H1 (cell line): Measurements from ENCODE around the gene GATAD2B. TPM values are rescaled to one million over a fixed set of nuclear protein-coding genes. Genes with fewer than 3 reads are reported as not detected.

Experiments used
- CTCF ChIA-PET: fragments of 300-600 bp; sonication (Branson Sonifier 250); formaldehyde crosslinking; loops from one replicate; lab custom pipeline; 2021; ENCODE audit not compliant: partially characterized antibody; lab: Charles Lee
- POLR2A ChIA-PET: fragments of 300-600 bp; sonication (Branson Sonifier 250); formaldehyde crosslinking; loops from one replicate; lab custom pipeline; 2021; ENCODE audit warnings: inconsistent platforms; ENCODE audit not compliant: partially characterized antibody; lab: Charles Lee
- DNase-seq, 2 experiments: peaks; one replicate each; pipeline versions ENCODE4 v3.0.0 to v3.0.0-alpha.2; 2010 to 2022; ENCODE audit warnings: low spot score in 2 of 2, low read depth in 1 of 2, mixed read lengths in 1 of 2
- FAIRE-seq: peaks from 2 replicates; lab custom pipeline; 2011; peaks lifted over from hg19 to GRCh38; lab: Jason Lieb, UNC
- H2AFZ ChIP-seq: 2 replicates; pipeline ENCODE4 v1.8.1; 2012; ENCODE audit warnings: low read length, inconsistent platforms
- H2AK5ac ChIP-seq: 2 replicates; pipeline ENCODE4 v1.6.1; 2013; ENCODE audit warnings: low read depth, low read length
- H2BK120ac ChIP-seq: replicated peaks from 2 replicates; pipeline ENCODE3; 2013; ENCODE audit warnings: low read depth, low read length, inconsistent platforms
- H2BK12ac ChIP-seq: 2 replicates; pipeline ENCODE4 v1.6.1; 2013; ENCODE audit warnings: low read depth, low read length
- H2BK15ac ChIP-seq: 2 replicates; pipeline ENCODE4 v1.6.1; 2013; ENCODE audit warnings: low read length
- H2BK20ac ChIP-seq: 2 replicates; pipeline ENCODE4 v1.6.1; 2013; ENCODE audit warnings: low read length
- H2BK5ac ChIP-seq: 2 replicates; pipeline ENCODE4 v1.6.1; 2013; ENCODE audit warnings: low read depth, low read length
- H3K14ac ChIP-seq: 2 replicates; pipeline ENCODE4 v1.6.1; 2013; ENCODE audit warnings: inconsistent platforms; ENCODE audit not compliant: insufficient read length
- H3K18ac ChIP-seq: 2 replicates; pipeline ENCODE4 v1.6.1; 2013; ENCODE audit warnings: low read length; ENCODE audit errors: extremely low read depth
- H3K23ac ChIP-seq: 2 replicates; pipeline ENCODE4 v1.6.1; 2013; ENCODE audit warnings: inconsistent platforms; ENCODE audit not compliant: insufficient read length
- H3K23me2 ChIP-seq: 2 replicates; pipeline ENCODE4 v1.6.1; 2013; ENCODE audit warnings: low read depth, low read length
- H3K27ac ChIP-seq: 2 replicates; pipeline ENCODE4 v1.6.1; 2011; ENCODE audit warnings: low read depth, low read length, inconsistent platforms
- H3K27me3 ChIP-seq, 4 experiments: replicated peaks in 1 of 4; 1 replicate in 1 of 4; 2 replicates in 3 of 4; pipeline versions ENCODE4 v1.6.1 to v1.8.1; 2011 to 2013; ENCODE audit warnings: low read length in 3 of 4, mild to moderate bottlenecking in 3 of 4, inconsistent platforms in 2 of 4, mixed read lengths in 2 of 4, moderate library complexity in 1 of 4; ENCODE audit not compliant: control insufficient read depth in 3 of 4, insufficient read depth in 3 of 4; ENCODE audit errors: extremely low read depth in 1 of 4
- H3K36me3 ChIP-seq, 4 experiments: 2 replicates each; pipeline versions ENCODE4 v1.6.1 to v1.8.1; 2011 to 2013; ENCODE audit warnings: mild to moderate bottlenecking in 4 of 4, low read length in 3 of 4, moderate library complexity in 2 of 4, control low read depth in 1 of 4, inconsistent platforms in 1 of 4; ENCODE audit not compliant: insufficient read depth in 4 of 4, control insufficient read depth in 2 of 4
- H3K4ac ChIP-seq: replicated peaks from 2 replicates; pipeline ENCODE3; 2013; ENCODE audit warnings: low read length, low read depth, mixed read lengths, inconsistent platforms; ENCODE audit not compliant: insufficient read length
- H3K4me1 ChIP-seq, 4 experiments: replicated peaks in 1 of 4; 1 replicate in 1 of 4; 2 replicates in 3 of 4; pipeline versions ENCODE4 v1.6.1 to v1.8.1; 2011 to 2013; ENCODE audit warnings: low read length in 3 of 4, inconsistent platforms in 2 of 4, mixed read lengths in 1 of 4; ENCODE audit not compliant: insufficient read depth in 4 of 4, control insufficient read depth in 3 of 4
- H3K4me2 ChIP-seq, 2 experiments: 2 replicates each; pipeline versions ENCODE4 v1.6.1 to v1.8.1; 2011 to 2013; ENCODE audit warnings: low read depth in 2 of 2, low read length in 2 of 2, control low read depth in 1 of 2, inconsistent platforms in 1 of 2, mild to moderate bottlenecking in 1 of 2; ENCODE audit not compliant: insufficient read depth in 1 of 2
- H3K4me3 ChIP-seq, 4 experiments: fragments of 200-600, 300-600 bp in 1 of 4; sonication (generic), shearing (Covaris generic), sonication (Bioruptor Twin) in 1 of 4; 2 replicates each; pipeline versions ENCODE4 v1.5.1 to v1.8.1; 2011 to 2016; ENCODE audit warnings: low read length in 4 of 4, low read depth in 3 of 4, control low read depth in 2 of 4, inconsistent platforms in 2 of 4, mild to moderate bottlenecking in 2 of 4, mixed read lengths in 1 of 4, moderate library complexity in 1 of 4; ENCODE audit not compliant: insufficient read depth in 2 of 4; ENCODE audit errors: extremely low read depth in 1 of 4
- H3K56ac ChIP-seq: replicated peaks from 2 replicates; pipeline ENCODE3; 2013; ENCODE audit warnings: low read depth, mild to moderate bottlenecking, mixed read lengths, low read length, inconsistent platforms; ENCODE audit not compliant: insufficient read length
- H3K79me1 ChIP-seq: 2 replicates; pipeline ENCODE4 v1.6.1; 2013; ENCODE audit warnings: low read depth, low read length, control low read depth
- H3K79me2 ChIP-seq, 2 experiments: 2 replicates each; pipeline versions ENCODE4 v1.6.1 to v1.8.1; 2012 to 2013; ENCODE audit warnings: low read length in 2 of 2, mild to moderate bottlenecking in 2 of 2, inconsistent platforms in 1 of 2; ENCODE audit not compliant: insufficient read depth in 2 of 2, control insufficient read depth in 1 of 2
- H3K9ac ChIP-seq, 4 experiments: replicated peaks in 1 of 4; 1 replicate in 1 of 4; 2 replicates in 3 of 4; pipeline versions ENCODE4 v1.6.1 to v1.8.1; 2011 to 2013; ENCODE audit warnings: low read depth in 3 of 4, low read length in 3 of 4, control low read depth in 2 of 4, mild to moderate bottlenecking in 2 of 4, moderate library complexity in 2 of 4, inconsistent platforms in 1 of 4; ENCODE audit errors: extremely low read depth in 1 of 4
- H3K9me3 ChIP-seq, 2 experiments: 2 replicates each; pipeline versions ENCODE4 v1.6.1 to v1.8.1; 2012 to 2013; ENCODE audit warnings: mild to moderate bottlenecking in 2 of 2, moderate library complexity in 2 of 2, control low read depth in 1 of 2, inconsistent platforms in 1 of 2, low read depth in 1 of 2, low read length in 1 of 2, mixed read lengths in 1 of 2; ENCODE audit not compliant: insufficient read depth in 2 of 2
- H4K20me1 ChIP-seq, 2 experiments: replicated peaks in 1 of 2; 2 replicates each; pipeline versions ENCODE3 to v1.8.1; 2011 to 2013; ENCODE audit warnings: inconsistent platforms in 2 of 2, low read length in 2 of 2, mild to moderate bottlenecking in 1 of 2; ENCODE audit not compliant: insufficient read depth in 2 of 2, control insufficient read depth in 1 of 2
- H4K5ac ChIP-seq: 2 replicates; pipeline ENCODE4 v1.6.1; 2013; ENCODE audit warnings: low read length, low read depth, mixed read lengths, inconsistent platforms; ENCODE audit not compliant: insufficient read length
- H4K8ac ChIP-seq: 2 replicates; pipeline ENCODE4 v1.8.0; 2013; ENCODE audit warnings: mild to moderate bottlenecking, moderate library complexity, low read length, inconsistent platforms; ENCODE audit not compliant: insufficient read depth; ENCODE audit errors: extremely low read depth
- H4K91ac ChIP-seq: replicated peaks from 2 replicates; pipeline ENCODE3; 2013; ENCODE audit warnings: low read length, mixed read lengths, inconsistent platforms; ENCODE audit not compliant: insufficient read length
- BACH1 ChIP-seq: IDR thresholded peaks from 2 replicates; pipeline ENCODE4 v1.6.1; 2012; ENCODE audit warnings: low read length, improper control_type of control experiment
- CHD1 ChIP-seq: IDR thresholded peaks from 2 replicates; pipeline ENCODE4 v1.6.1; 2012; ENCODE audit warnings: low read depth, low read length, improper control_type of control experiment
- GABPA ChIP-seq: IDR thresholded peaks from 2 replicates; pipeline ENCODE4 v1.6.1; 2011; ENCODE audit warnings: mild to moderate bottlenecking, low read length, moderate library complexity, borderline replicate concordance; ENCODE audit not compliant: insufficient read depth
- RAD21 ChIP-seq, 2 experiments: IDR thresholded peaks in 1 of 2; conservative IDR thresholded peaks in 1 of 2; 2 replicates each; pipeline ENCODE4 v1.6.1; 2011; ENCODE audit warnings: low read depth in 2 of 2, low read length in 2 of 2, improper control_type of control experiment in 1 of 2, inconsistent platforms in 1 of 2, mild to moderate bottlenecking in 1 of 2, moderate library complexity in 1 of 2
- RXRA ChIP-seq: IDR thresholded peaks from 2 replicates; pipeline ENCODE4 v1.6.1; 2011; ENCODE audit warnings: low read depth, mild to moderate bottlenecking, low read length, moderate library complexity; ENCODE audit not compliant: insufficient read depth
- SIN3A ChIP-seq, 2 experiments: IDR thresholded peaks in 1 of 2; conservative IDR thresholded peaks in 1 of 2; 2 replicates each; pipeline ENCODE4 v1.6.1; 2011 to 2012; ENCODE audit warnings: low read length in 2 of 2, improper control_type of control experiment in 1 of 2, low read depth in 1 of 2, mild to moderate bottlenecking in 1 of 2
- SP4 ChIP-seq: IDR thresholded peaks from 2 replicates; pipeline ENCODE4 v1.6.1; 2012; ENCODE audit warnings: low read length, inconsistent platforms
- TBP ChIP-seq: IDR thresholded peaks from 2 replicates; pipeline ENCODE4 v1.6.1; 2011; ENCODE audit warnings: low read depth, low read length, improper control_type of control experiment
- ZNF274 ChIP-seq: IDR thresholded peaks from 2 replicates; pipeline ENCODE4 v1.7.0; 2012; ENCODE audit warnings: low read length, borderline replicate concordance; ENCODE audit errors: extremely low read depth
- WGBS, 2 experiments: shearing (Covaris generic) in 1 of 2; methylation state at CpG; one replicate each; pipeline versions ENCODE4 v1.1.6 to v1.1.7; 2013 to 2015; ENCODE audit warnings: low lambda C conversion rate in 2 of 2, mixed read lengths in 2 of 2, inconsistent platforms in 1 of 2, low coverage in 1 of 2, missing lambda C conversion rate in 1 of 2; ENCODE audit not compliant: insufficient replicate concordance in 2 of 2, insufficient coverage in 1 of 2, insufficient read length in 1 of 2; ENCODE audit errors: extremely low coverage in 1 of 2, missing lambda C conversion rate in 1 of 2; 5-methylcytosine and 5-hydroxymethylcytosine counted together
- polyA plus RNA-seq, 7 experiments: library from polyadenylated mRNA; depleted of rRNA in 3 of 7; stranded (reverse) in 5 of 7; unstranded in 2 of 7; fragments of >200 nt in 5 of 7; fragments of 200-250 nt in 2 of 7; gene quantifications; 1 replicate in 5 of 7; 2 replicates in 1 of 7; 4 replicates in 1 of 7; pipeline versions ENCODE4 v1.2.1 to v1.2.3, GENCODE V29; 2011 to 2013; ENCODE audit warnings: missing spikeins in 2 of 7, mixed read lengths in 2 of 7
- total RNA-seq: library from RNA; stranded (reverse); fragmentation: NEBNext Ultra II Directional; extraction: Animal tissue kit (Norgen Biotek cat#: 25700); gene quantifications from 2 replicates; pipeline ENCODE4 v1.2.1, GENCODE V29; 2021
- TF ChIP-seq, protein P1 (sequence below), 3 experiments: IDR thresholded peaks; 1 replicate in 2 of 3; 2 replicates in 1 of 3; pipeline versions ENCODE4 v1.5.1 to v1.6.1; 2011; ENCODE audit warnings: low read length in 3 of 3, mild to moderate bottlenecking in 3 of 3, inconsistent platforms in 2 of 3, low read depth in 1 of 3, moderate library complexity in 1 of 3; ENCODE audit not compliant: insufficient read depth in 1 of 3; ENCODE audit errors: control extremely low read depth in 1 of 3

Gene GATAD2B
- total and polyA plus RNA-seq, 2 of the 8 experiments (the other 6 are each of a cell fraction or from before 2014, with no cell fraction given) = 8.4 to 39.1 TPM

GRCh38 chr1:153903841-153904455, 18.8 kb downstream of the GATAD2B start:
- H3K79me2 ChIP-seq = peaks cover 0 to 94% of the 10 kb centered on the region in 2 experiments; a peak in 2 of 4 replicates
- H3K27me3 ChIP-seq = no peaks in the 10 kb centered on the region
- H2BK15ac ChIP-seq = no peak overlapping the region
- POLR2A ChIA-PET = interaction anchor here (0.6 to 2.2 kb wide), 6 partner anchors 15 to 86 kb away, joined by 3 to 7 read pairs (median 3); partner anchors contain the start of genes GATAD2B and RPS27
- no peak for FAIRE-seq
- no peak for DNase-seq
- WGBS, 2 experiments = 92% methylated on average over 14 of the region's 14 CpGs; no CpG with 5 or more reads in 1 of the 2 experiments
- no peak overlapping the region for H3K4me3 ChIP-seq
- H2AFZ ChIP-seq = no peak overlapping the region
- no peak overlapping the region for H3K56ac ChIP-seq
- CTCF ChIA-PET = interaction anchor here (0.6 to 1.7 kb wide), 4 partner anchors 21 to 275 kb away, joined by 3 to 6 read pairs (median 4); no protein-coding TSS in a partner anchor
- no peak overlapping the region for H4K91ac ChIP-seq
- no peak overlapping the region for H3K27ac ChIP-seq
- no peak overlapping the region for H2BK120ac ChIP-seq
- H3K14ac ChIP-seq = no peak overlapping the region
- no peak overlapping the region for H4K8ac ChIP-seq
- no peaks in the 10 kb centered on the region for H3K23me2 ChIP-seq
- H2AK5ac ChIP-seq = no peak overlapping the region
- no peak overlapping the region for H3K9ac ChIP-seq
- no peak overlapping the region for H3K4ac ChIP-seq
- H3K18ac ChIP-seq = no peak overlapping the region
- H3K4me2 ChIP-seq = no peak overlapping the region
- H4K20me1 ChIP-seq = peaks cover 3 to 7% of the 10 kb centered on the region in 2 experiments
- no peaks in the 10 kb centered on the region for H3K4me1 ChIP-seq
- no peaks in the 10 kb centered on the region for H3K9me3 ChIP-seq
- H2BK5ac ChIP-seq = no peak overlapping the region
- no peak overlapping the region for H4K5ac ChIP-seq
- H3K79me1 ChIP-seq = peaks cover 2% of the 10 kb centered on the region; the same call in 1 of the 2 replicates
- no peak overlapping the region for H2BK12ac ChIP-seq
- no peak overlapping the region for H3K23ac ChIP-seq
- no peak overlapping the region for H2BK20ac ChIP-seq
- peaks cover 0 to 8% (median 0%) of the 10 kb centered on the region in 4 experiments; a peak in 1 of 8 replicates for H3K36me3 ChIP-seq
- TF ChIP-seq ZNF274 (no peak), SP4 (no peak), RAD21 (IDR thresholded peaks at IDR 0.05 in 1 of 2, conservative IDR thresholded peaks at IDR 0.05 in 1 of 2; ENCODE audit: low read depth in 2 of 2, low read length in 2 of 2) (no peak), CHD1 (no peak), BACH1 (no peak), SIN3A (conservative IDR thresholded peaks at IDR 0.05 in 1 of 2, IDR thresholded peaks at IDR 0.05 in 1 of 2; ENCODE audit: low read depth in 1 of 2, low read length in 2 of 2) (no peak), GABPA (no peak), RXRA (no peak), TBP (no peak)
- TF ChIP-seq, protein P1, sequence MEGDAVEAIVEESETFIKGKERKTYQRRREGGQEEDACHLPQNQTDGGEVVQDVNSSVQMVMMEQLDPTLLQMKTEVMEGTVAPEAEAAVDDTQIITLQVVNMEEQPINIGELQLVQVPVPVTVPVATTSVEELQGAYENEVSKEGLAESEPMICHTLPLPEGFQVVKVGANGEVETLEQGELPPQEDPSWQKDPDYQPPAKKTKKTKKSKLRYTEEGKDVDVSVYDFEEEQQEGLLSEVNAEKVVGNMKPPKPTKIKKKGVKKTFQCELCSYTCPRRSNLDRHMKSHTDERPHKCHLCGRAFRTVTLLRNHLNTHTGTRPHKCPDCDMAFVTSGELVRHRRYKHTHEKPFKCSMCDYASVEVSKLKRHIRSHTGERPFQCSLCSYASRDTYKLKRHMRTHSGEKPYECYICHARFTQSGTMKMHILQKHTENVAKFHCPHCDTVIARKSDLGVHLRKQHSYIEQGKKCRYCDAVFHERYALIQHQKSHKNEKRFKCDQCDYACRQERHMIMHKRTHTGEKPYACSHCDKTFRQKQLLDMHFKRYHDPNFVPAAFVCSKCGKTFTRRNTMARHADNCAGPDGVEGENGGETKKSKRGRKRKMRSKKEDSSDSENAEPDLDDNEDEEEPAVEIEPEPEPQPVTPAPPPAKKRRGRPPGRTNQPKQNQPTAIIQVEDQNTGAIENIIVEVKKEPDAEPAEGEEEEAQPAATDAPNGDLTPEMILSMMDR (IDR thresholded peaks at IDR 0.05; ENCODE audit: control extremely low read depth in 1 of 3, insufficient read depth in 1 of 3, low read depth in 1 of 3, low read length in 3 of 3) = no peak
